Tibial nerve (tissue), 3 donors: ENCODE data around the gene ZC3H12C.

ENCODE experiments used
- CTCF ChIP-seq, 5 experiments: fragments of 200-600 bp in 3 of 5; fragments of 450-650 bp in 2 of 5; sonication (generic) in 3 of 5; IDR thresholded peaks; one replicate each; pipeline ENCODE4 v1.5.1; 2016 to 2019; ENCODE audit warnings: antibody characterized with exemption in 5 of 5, mild to moderate bottlenecking in 3 of 5, moderate library complexity in 2 of 5
- POLR2A ChIP-seq, 2 donors: fragments of 450-650 bp; IDR thresholded peaks; one replicate each; pipeline ENCODE4 v1.6.1; 2017; ENCODE audit warnings: antibody characterized with exemption in 2 of 2, mild to moderate bottlenecking in 2 of 2, moderate library complexity in 2 of 2

- TF ChIP-seq CTCF (IDR thresholded peaks at IDR 0.05) (no peak), POLR2A (IDR thresholded peaks at IDR 0.05) (no peak)
Observed at GRCh38 chr11:110182886-110183285, 89.7 kb downstream of the ZC3H12C start.
